PC-9 (cell line): ENCODE measurements around the gene WASL.
"Not testable (repeated sequence)": the region's sequence is repeated elsewhere in the genome, so short reads cannot be mapped to it uniquely, and the experiment has no call there.

Source experiments
- CTCF ChIP-seq: fragments of 200-600 bp; sonication (generic); conservative IDR thresholded peaks from 2 replicates; pipeline ENCODE4 v1.6.1; 2017; ENCODE audit warnings: mixed run types, antibody characterized with exemption, mild to moderate bottlenecking, moderate library complexity
- EZH2 ChIP-seq: fragments of 200-600 bp; sonication (generic); IDR thresholded peaks from 2 replicates; pipeline ENCODE4 v1.8.0; 2017; ENCODE audit warnings: antibody characterized with exemption, low read depth

GRCh38 chr7:123737168-123737674 is 11.6 kb downstream of the WASL start:
- TF ChIP-seq CTCF, EZH2: not testable (repeated sequence)
